HT-29 (cell line): Measurements from ENCODE around the gene MPZL3. TPM values are rescaled to one million over a fixed set of nuclear protein-coding genes. Genes with fewer than 3 reads are reported as not detected.

Experiments used
- DNase-seq: peaks from one replicate; pipeline ENCODE4 v3.0.0-alpha.2; 2015; ENCODE audit warnings: low spot score
- total RNA-seq: library from RNA; depleted of rRNA; stranded (reverse); fragments of >200 nt; shearing (Covaris generic); gene quantifications from 2 replicates; pipeline ENCODE4 v1.2.3, GENCODE V29; 2014; rRNA removed

MPZL3 gene
- 11.1 and 11.7 TPM in 2 replicates for total RNA-seq

GRCh38 chr11:118251858-118252652, at the start of gene MPZL3:
TSS of gene MPZL3 (minus strand) at chr11:118252365. CDS start at chr11:118252294, 71 bp downstream.
- peak; percentile 100 for DNase-seq

- DNase-seq = no peak
These were observed 49.5 kb upstream of the MPZL3 start for GRCh38 chr11:118301600-118302195.

- peak; percentile 77 for DNase-seq
These were observed 43.8 kb upstream of the MPZL3 start for GRCh38 chr11:118295815-118296454.

- no peak for DNase-seq
These were observed 43.0 kb upstream of the MPZL3 start for GRCh38 chr11:118295199-118295598.

- DNase-seq = no peak
These were observed 41.9 kb upstream of the MPZL3 start for GRCh38 chr11:118294053-118294452.

- DNase-seq = peak; percentile 54
These were observed 39.4 kb upstream of the MPZL3 start for GRCh38 chr11:118291477-118292135.

GRCh38 chr11:118290923-118291322, 38.8 kb upstream of the MPZL3 start:
- peak; percentile 92 for DNase-seq

- no peak for DNase-seq
These were observed 37.2 kb upstream of the MPZL3 start for GRCh38 chr11:118289401-118289800.

GRCh38 chr11:118287006-118287405, 34.8 kb upstream of the MPZL3 start:
- DNase-seq = peak; percentile 67

- DNase-seq = no peak
These were observed 34.4 kb upstream of the MPZL3 start for GRCh38 chr11:118286545-118286944.

- DNase-seq = no peak
These were observed 31.7 kb upstream of the MPZL3 start for GRCh38 chr11:118283756-118284350.

- DNase-seq = no peak
These were observed 31.0 kb upstream of the MPZL3 start for GRCh38 chr11:118283037-118283636.

GRCh38 chr11:118282606-118283005, 30.4 kb upstream of the MPZL3 start:
- DNase-seq = no peak

GRCh38 chr11:118281284-118281683, 29.1 kb upstream of the MPZL3 start:
- no peak for DNase-seq

- peak; percentile 80 for DNase-seq
These were observed 25.1 kb upstream of the MPZL3 start for GRCh38 chr11:118277312-118277711.

- DNase-seq = no peak
These were observed 24.3 kb upstream of the MPZL3 start for GRCh38 chr11:118276422-118276821.

GRCh38 chr11:118275176-118275575, 23.0 kb upstream of the MPZL3 start:
- DNase-seq = no peak

- DNase-seq = peak; percentile 39
These were observed 22.0 kb upstream of the MPZL3 start for GRCh38 chr11:118274186-118274585.

- DNase-seq = no peak
These were observed 19.8 kb upstream of the MPZL3 start for GRCh38 chr11:118272001-118272400.

GRCh38 chr11:118267486-118267885, 15.3 kb upstream of the MPZL3 start:
- DNase-seq = no peak

- peak; percentile 48 for DNase-seq
These were observed 13.8 kb upstream of the MPZL3 start for GRCh38 chr11:118265954-118266353.
